GM19238 (cell line): Measurements from ENCODE around the gene TSPAN4.

ENCODE experiments used
- DNase-seq: peaks from one replicate; pipeline ENCODE4 v3.0.0; 2011; ENCODE audit warnings: low spot score; ENCODE audit not compliant: insufficient read length

Gene TSPAN4

DNA sequence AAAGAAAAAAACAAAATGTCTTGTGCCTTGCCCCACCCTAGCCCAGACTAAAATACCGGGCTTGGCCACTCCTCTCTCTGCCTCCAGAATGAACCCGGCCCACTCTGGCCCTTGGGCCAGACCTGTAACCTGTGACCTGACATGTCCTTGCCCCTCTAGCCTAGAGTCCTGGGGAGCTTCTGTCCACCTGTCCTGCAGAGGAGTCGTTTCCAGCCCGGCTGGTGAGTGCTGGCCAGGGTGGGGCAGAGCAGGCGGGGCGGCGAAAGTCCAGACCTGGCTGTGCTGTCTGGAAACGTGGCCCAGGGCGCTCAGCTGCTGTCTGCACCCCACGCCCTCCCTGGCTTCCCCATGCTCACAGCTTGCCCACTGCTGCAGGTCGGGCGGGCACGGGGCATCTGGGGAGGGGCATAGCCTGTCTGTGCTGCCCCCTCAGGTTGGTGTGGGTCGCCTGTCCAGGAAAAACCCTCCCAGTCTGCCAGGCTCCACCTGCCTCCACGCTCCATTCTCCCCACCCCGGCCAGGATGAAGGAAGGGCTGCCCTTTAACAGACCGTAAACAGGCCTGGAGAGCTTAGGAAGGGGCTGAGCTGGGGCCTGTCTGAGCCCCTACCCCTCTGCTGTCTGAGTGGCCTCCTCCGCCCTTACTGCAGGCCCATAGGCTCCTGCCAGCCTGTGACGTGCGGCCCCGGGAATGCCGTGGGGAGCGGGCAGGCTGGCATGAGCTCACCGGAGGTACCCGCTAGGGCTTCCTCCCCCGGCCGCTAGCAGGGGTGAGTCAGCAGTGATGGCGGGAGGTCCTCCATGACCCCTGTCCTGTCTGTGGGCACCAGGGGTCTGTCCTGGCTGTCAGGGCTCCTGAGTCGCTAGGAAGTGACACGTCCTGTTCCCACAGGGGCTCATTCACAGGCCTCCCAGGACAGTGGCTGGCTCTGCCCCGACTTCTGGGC lies 8.0 kb upstream of the TSPAN4 start:
- no peak for DNase-seq

DNA sequence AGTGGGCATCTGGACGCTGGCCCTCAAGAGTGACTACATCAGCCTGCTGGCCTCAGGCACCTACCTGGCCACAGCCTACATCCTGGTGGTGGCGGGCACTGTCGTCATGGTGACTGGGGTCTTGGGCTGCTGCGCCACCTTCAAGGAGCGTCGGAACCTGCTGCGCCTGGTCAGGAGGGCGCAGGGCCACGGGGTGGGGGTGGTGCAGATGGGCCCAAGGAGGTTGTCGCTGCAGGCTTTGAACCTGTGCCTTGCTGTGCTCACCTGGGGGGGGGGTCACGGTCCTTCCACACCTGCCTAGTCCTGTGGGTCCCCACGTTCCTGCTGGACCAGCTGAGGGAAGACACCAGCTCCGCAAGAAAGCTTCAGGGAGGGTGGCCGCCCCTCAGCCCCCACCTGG lies 6.4 kb upstream of the TSPAN4 start:
- no peak for DNase-seq

DNA sequence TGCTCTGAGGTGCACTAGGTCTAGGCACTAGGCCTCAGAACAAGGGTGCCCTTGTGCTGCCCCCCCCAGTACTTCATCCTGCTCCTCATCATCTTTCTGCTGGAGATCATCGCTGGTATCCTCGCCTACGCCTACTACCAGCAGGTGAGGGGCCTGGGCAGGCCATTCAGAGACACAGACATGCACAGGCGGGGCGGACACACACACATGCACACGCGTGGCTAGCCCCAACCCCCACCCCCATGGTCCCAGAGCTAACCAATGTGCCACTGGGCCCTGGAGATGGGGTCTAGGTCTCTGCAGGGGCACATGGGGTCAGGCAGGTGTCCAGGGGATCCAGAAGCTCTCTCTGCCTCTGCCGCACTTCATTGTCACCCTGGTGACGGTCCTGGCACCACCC lies 6.0 kb upstream of the TSPAN4 start:
- DNase-seq = no peak

DNA sequence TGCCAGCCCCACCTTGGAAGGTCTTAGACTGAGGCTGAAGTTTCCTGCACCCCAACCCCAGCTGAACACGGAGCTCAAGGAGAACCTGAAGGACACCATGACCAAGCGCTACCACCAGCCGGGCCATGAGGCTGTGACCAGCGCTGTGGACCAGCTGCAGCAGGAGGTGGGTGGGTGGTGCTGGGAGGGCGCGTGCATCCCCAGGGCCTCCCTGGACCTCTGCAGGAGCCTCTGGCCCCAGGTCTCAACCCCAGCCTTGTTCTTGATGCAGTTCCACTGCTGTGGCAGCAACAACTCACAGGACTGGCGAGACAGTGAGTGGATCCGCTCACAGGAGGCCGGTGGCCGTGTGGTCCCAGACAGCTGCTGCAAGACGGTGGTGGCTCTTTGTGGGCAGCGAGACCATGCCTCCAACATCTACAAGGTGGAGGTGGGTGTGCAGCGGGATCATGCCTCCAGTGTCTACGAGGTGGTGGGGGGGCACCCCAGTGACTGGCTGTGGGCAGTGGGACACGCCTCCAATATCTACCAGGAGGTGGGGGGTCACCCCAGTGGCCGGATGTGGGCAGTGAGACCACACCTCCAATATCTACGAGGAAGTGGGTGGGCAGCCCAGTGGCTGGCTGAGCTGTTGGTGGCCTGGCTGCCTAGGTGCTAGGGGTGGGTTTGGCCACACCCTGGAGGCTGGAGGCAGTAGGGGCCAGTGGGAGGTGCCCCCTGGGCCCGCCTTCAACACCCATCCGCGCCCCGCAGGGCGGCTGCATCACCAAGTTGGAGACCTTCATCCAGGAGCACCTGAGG lies 5.3 kb upstream of the TSPAN4 start:
- DNase-seq = no peak

DNA sequence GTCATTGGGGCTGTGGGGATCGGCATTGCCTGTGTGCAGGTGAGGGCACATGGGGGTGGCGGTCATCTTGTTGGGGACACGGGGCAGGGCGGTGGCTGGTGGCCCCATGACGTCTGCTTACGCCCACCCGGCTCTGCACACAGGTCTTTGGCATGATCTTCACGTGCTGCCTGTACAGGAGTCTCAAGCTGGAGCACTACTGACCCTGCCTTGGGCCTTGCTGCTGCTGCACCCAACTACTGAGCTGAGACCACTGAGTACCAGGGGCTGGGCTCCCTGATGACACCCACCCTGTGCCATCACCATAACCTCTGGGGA lies 4.7 kb upstream of the TSPAN4 start:
- no peak for DNase-seq

DNA sequence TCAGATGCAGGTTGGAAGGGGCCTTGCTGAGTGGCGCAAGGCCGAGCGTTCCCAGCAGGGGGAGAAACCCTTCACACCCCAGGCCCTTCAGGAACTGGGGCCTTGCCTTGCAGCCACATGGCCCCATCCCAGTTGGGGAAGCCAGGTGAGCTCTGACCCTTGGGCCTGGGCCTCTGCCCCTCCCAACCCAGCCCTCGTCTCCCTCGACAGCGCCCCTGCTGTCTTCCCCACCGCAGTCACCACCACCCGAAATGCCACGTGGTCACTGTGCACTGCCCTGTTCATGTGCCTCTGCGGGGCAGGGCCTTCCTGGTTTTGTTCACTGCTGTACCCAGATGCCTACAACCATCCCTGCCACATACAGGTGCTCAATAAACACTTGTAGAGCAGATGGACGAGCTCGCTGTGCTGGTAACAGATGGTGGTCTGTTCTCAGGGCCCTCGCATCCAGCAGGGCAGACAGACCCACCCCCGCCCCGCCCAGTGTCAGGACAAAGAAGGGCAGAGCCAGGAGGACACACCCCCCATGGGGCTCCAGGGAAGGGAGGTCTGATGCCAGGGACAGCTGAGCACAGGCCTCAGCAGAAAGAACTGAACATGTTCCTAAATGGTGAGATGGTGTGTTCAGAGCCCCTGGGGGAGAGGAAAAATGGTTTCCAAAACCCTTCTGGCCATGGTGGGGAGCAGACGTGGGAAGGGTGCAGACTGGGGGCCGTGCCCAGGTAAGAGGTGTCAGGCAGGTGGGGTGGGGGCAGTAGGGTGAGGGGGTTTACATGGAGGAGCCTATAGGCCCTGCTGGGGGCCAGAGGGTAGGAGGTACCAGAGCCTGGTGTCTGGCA lies 4.0 kb upstream of the TSPAN4 start:
- DNase-seq = no peak

DNA sequence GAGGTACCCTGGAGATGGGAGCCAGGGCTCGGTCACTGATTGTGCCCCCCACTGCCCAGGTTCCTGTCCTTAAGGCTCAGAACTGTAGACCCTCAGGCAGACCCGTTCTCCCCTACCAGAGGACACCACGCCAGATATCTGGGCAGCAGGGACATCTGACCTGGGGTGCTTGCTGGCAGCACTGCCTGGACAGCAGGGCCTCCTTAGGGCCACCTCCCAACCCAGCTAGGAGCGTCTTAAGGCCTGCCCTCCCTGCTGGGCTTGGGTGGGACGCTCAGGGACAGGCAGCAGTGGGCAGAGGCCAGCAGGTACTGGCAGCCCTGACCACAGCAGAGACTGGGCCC lies 3.4 kb upstream of the TSPAN4 start:
- DNase-seq = no peak

DNA sequence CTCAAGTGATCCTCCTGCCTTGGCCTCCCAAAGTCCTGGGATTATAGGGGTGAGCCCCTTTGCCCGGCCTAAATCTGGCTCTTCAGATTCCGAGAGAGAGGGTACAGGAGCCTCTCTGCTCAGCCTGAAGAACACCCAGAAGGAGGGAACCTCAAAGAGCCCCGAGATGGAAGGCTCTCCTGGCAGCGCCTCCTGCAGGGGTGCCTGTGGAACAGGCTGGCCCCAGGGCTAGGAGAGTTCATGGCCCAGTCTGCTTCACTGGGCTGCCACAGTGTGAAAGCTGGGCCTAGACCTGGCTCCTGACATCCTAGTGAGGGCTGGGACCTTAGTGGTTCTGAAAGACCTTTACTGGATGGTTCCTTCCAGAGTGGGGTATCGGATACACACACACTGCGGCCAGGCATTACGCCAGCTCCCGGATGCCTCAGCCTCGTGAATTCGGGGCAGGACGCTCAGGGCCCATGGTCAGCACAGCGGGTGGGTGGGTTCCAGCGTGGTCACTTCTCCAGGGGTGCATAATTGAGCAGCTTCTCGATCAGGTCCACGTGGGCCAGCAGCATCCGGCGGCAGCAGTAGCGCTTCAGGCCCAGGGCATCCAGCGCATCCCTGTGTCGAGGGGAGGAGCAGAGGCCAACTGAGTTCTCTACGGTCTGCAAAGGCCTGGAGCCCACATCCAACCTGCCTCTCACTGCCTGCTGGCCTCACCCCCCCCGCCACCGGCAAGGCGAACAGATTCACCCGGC lies 2.6 kb upstream of the TSPAN4 start:
- no peak for DNase-seq

DNA sequence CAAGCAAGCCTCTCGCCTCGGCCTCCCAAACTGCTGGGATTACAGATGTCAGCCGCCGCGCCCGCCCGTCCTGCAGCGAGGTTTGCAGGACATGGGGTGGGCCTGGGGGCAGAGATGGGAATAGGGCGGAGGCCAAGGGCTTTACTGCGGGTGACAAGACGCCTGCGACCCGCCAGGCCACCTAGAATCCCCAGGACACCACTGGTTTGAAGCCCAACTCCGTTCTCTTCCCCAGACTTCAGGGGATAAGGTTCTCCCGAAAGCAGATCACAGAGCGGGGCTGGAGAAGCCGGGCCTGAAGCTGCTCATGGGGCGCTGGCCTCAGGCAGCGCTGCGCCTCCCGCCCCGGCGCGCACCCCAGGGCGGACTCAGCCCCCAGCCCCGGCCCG lies 677 bp upstream of the TSPAN4 start:
- DNase-seq = no peak

DNA sequence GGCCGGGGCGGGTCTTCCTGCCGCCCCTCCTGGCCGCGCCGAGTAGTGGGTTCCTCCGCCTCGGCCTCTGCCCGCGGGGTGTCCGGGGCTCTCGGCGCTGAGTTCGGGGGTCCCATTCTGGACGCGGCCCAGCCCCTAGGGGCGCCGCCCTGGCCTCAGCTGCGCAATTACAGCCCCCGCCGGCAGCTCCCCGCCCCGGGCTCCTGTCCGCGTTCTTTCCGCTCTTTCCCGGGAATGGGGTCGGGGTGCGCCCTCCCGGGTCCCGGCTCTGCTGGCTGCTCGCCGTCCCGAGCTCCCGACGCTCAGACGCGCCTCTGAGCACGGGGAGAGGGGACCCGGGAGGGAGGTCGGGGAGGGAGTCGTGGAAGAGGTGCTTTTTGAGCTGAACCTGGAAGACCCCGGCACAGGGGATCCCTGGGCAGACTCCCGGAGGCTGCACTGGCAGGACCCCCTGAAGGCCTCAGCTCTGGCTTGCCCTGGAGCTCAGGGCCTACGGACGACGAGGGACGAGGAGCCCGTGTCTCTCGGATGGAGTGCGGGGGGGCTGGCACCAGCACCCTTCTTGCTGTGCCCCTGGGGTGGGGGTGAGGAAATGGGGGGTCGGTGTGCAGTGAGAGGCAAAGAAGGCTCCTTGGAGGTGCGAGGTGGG lies 558 bp downstream of the TSPAN4 start:
- DNase-seq = peak; percentile 47

DNA sequence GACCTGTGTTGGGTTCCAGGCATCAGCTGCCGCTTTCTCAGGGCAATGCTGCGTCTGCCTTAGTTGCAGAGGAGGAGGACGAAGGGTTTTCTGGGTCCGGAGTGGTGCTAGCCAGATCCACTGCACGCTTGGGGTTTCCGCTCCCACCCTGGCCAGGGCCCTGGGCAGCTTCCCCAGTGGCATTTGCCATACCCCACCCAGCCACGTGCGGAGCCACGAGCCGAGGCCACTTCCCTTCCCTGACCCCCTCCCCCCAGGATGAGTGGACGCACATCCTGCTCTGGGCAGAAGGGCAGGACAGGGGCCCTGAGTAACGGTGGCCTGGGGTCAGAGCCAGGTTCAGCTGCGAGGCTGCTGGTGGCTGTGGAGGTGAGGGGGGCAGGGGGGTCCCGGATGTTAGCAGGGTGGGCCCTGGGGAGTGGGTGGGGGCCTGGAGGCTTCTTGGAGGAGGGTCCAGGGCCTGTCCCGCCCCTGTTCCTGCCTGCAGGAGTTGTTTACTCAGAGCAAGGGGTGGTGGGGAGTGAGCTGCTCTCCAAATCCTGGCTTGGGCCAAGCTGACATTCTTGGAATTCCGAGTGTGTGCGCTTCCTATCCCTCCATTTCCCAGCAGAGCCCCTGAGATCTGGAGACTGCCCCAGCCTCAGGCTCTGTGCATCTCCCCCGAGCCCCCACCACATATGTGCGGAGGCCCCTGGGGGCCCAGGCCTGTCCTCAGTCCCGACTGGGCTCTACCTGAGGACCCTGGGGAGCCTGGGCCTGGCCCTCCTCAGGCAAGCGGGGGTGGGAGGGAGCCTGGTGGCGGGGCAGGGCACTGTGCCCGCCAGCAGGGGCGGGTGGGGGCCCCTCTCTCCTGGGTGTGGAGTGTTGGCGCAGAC lies 1.4 kb downstream of the TSPAN4 start:
- no peak for DNase-seq

DNA sequence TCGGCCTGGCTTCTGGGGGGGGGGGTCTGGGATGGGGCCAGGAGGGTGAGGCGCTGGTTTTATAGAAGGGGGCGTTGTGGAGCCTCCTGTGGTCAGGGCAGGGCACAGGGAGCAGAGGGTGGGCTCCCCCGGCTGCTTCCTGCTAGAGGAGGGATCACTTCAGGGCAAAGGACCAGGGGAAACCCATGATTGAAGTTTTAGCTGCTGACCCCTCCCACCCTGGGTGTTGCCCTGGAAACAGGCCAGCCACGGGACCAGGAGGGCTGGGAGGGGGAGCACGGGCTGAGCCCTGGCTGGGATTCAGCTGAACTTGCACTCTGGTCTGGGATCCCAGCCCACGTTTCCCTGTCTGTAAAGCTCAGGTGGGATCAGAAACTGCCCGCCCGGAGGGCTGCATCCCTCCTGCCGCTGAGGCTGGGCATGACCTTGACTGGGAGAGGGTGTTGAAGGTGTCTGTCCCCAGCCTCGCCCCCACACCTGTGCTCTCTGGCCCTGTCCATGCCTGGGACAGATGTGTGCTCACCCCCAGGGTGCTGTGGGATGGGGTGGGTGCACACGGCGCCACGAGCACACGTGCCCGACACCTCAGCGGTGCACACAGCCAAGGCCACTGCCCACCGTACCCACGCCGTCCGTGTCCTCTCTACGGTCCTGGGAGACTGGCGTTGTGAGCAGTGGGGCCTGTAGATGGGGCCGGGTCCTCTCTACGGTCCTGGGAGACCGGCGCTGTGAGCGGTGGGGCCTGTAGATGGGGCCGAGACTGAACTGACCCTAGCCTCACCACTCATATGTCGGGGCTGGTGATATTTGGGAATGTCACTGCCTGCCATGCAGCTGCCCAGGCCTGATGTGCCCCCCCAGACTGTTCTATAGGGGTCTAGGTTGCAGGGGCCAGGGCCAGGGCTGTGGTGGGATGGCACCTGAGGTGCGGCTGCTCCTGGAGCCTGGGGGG lies 2.3 kb downstream of the TSPAN4 start:
- peak; percentile 52 for DNase-seq

DNA sequence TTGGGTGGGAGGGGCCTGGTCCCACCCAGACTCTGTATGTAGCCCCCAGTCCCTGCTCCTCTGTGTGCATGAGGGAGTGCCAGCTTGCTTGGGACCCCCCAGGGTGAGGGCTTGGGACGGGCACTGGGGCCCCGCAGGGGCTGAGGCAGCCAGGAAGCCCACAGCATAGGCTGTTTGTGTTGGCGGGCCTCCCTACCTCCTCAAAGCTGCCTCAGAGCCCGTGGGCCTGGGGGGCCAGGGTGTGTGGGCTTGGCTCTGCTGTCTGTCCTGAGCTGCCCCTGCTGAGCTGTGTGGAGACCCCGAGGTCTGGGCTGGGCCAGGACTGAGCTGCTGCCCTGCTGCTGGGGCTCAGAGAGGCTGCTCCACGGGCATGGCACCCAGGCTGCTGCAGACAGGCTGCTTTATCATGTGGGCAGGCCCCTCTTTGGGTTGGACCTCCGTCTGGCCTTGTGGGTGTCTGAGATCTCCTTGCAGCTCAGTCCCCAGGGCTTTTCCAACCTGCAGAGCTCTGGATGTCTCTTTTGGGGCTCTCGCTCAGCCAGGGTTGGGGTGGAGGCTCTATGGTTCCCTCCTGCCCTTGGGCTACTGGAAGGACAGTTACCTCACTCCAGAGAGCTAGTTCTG lies 3.3 kb downstream of the TSPAN4 start:
- DNase-seq = no peak

DNA sequence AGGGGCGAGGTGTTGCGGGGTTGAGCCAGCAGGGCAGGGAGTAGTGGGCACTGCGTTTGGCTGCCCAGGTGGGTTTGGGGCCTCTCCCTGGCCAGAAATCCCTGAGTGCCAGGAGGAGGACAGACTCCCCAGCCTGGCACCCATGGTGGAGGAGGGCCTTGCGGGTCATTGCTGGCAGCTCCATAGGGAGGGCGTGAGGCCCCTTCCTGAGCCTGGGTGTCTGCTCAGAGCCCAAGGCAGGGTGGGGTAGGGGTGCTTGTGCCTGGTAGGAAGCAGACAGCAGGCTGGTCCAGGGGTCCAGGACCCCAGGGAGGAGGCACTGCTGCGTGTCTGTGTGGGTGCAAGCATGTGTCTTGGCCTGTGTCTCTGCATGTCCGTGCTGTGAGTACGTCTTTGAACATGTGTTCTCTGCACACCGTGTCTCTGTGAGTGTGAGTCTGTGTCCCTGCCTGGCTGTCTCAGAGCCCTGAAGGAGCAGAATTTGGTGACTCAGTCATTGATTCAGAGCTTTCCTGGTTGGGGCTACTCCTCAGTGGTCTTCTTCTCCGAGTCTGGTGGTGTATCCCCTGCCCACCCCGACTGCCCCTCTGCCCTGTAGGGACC lies 3.9 kb downstream of the TSPAN4 start:
- DNase-seq = no peak

DNA sequence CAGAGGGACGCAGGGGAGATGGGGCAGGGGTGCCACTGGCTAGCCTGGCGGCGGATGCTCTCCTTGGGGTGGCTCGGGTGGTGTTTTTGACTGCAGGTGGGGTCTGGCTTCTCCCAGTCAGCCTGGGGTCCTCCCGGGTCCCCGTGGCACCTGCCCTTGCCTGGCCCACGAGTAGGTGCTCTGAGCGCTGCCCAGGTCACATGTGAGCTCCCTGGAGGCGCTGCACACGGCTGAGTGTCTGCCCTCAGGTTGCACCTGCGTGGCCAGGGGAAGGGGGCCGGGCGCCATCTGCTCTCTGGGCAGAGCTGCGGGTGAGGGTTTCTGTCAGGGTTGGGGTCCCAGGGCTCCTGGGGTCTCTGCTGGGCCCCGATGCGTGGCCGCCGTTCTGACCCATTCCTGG lies 5.2 kb downstream of the TSPAN4 start:
- DNase-seq = no peak

DNA sequence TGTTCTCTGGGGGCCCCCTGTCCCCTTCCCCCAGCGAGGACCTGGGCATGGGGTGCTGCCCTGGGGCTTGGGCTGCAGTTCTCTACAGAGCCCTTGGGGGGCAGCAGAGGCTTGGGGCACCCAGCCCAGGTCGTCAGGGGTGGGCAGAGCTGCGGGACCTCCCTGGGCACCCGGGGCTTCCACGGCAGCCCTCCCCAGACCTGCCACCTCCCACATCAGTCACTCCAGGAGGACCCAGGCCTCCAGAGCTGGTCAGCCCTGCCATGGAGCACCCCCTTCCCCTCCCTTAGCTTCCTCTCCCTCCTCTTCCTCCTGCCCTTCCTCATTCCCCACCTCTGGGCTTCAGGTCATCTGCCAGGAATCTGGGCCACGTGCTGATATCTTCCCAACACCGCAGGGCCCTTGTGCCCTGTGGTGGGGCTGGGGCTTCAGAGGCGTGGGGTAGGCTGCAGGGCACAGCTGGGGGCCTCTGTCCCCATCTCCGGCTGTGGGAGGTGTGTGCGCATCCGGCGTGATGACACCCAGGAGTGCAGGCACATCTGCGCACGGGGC lies 5.8 kb downstream of the TSPAN4 start:
- DNase-seq = peak; percentile 91

DNA sequence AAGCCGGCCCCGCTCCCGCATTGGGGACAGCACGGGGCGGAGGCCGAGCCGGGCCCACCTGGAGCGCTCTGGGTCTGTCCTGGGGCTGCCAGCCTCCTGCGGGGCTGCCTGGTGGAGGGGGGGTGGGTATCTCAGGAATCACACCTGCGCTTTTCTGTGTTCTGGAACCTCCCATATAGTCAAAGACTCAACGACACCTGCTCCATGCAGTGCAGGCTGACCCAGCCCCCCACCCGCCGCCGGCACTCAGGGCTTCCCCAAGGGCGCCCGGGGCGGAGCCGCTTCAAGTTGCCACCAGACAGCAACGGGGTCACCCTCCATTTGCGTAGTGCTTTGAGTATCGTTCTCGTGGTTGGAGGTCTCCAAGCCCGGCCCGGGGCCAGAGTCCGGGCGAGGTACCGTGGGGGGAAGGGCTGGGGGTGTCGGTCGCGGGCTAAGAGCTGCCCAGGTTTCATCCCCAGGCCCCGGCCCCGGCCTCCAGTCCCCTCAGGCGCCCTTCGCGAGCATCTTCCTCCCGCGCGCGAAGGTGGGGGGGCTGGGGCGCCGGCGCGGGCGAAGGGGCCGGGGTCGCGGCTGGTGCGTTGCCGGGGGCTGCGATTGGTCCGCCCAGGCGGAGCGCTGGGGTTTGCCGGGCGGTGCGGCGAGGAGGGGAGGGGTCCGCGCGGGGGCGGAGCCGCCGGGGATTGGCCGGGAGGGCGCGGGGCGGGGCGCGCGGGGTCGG lies 6.6 kb downstream of the TSPAN4 start:
- peak; percentile 42 for DNase-seq
